ENCODE results near the gene POLR2C. TPM values are rescaled to one million over a fixed set of nuclear protein-coding genes. Genes with fewer than 3 reads are reported as not detected.
A peak's percentile ranks its signal among the peaks of the same experiment; 100 is the strongest.

POLR2C gene
- total RNA-seq, 2 donors from 2014 or later = 99.6 to 182 TPM

DNA sequence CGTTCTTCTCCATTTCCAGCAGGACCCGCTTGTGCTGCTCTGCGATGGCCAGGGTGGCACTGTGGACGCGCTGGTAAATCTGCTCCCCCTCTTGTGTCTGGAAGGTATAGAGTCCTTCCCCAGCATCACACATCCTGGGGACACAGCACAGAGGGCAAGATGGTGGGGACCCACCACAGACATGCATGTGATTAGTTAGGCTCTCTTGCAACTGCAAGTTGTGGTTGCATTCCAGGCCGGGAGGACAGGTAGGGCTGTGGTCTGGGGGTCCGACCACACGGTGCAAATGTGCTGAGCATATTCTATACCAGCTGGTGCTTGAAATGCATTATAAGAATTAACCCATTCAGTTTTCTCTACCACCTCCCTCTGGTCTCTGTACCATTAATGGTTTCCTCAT lies 11.4 kb downstream of the POLR2C start:
- H3K4me3 ChIP-seq = no peak overlapping the region
- WGBS = 71% methylated on average over 8 of the region's 8 CpGs
- no peak for TF ChIP-seq POLR2A (IDR thresholded peaks at IDR 0.05)
- TF ChIP-seq, protein P1, sequence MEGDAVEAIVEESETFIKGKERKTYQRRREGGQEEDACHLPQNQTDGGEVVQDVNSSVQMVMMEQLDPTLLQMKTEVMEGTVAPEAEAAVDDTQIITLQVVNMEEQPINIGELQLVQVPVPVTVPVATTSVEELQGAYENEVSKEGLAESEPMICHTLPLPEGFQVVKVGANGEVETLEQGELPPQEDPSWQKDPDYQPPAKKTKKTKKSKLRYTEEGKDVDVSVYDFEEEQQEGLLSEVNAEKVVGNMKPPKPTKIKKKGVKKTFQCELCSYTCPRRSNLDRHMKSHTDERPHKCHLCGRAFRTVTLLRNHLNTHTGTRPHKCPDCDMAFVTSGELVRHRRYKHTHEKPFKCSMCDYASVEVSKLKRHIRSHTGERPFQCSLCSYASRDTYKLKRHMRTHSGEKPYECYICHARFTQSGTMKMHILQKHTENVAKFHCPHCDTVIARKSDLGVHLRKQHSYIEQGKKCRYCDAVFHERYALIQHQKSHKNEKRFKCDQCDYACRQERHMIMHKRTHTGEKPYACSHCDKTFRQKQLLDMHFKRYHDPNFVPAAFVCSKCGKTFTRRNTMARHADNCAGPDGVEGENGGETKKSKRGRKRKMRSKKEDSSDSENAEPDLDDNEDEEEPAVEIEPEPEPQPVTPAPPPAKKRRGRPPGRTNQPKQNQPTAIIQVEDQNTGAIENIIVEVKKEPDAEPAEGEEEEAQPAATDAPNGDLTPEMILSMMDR (IDR thresholded peaks at IDR 0.05) = no peak
- no peak for TF ChIP-seq POLR2AphosphoS5 (IDR thresholded peaks at IDR 0.05)
- intact Hi-C loops (cut with DNase I) = no loop called here
- H3K27me3 ChIP-seq (replicated peaks; ENCODE audit: insufficient read depth) = no peaks in the 10 kb centered on the region
- H3K36me3 ChIP-seq = peaks cover 4 to 20% of the 10 kb centered on the region in 2 donors
- H3K4me1 ChIP-seq (replicated peaks) = no peaks in the 10 kb centered on the region
- H3K27ac ChIP-seq = no peak overlapping the region
- DNase-seq (ENCODE audit: low spot score) = no peak
- no peaks in the 10 kb centered on the region for H3K9me3 ChIP-seq

DNA sequence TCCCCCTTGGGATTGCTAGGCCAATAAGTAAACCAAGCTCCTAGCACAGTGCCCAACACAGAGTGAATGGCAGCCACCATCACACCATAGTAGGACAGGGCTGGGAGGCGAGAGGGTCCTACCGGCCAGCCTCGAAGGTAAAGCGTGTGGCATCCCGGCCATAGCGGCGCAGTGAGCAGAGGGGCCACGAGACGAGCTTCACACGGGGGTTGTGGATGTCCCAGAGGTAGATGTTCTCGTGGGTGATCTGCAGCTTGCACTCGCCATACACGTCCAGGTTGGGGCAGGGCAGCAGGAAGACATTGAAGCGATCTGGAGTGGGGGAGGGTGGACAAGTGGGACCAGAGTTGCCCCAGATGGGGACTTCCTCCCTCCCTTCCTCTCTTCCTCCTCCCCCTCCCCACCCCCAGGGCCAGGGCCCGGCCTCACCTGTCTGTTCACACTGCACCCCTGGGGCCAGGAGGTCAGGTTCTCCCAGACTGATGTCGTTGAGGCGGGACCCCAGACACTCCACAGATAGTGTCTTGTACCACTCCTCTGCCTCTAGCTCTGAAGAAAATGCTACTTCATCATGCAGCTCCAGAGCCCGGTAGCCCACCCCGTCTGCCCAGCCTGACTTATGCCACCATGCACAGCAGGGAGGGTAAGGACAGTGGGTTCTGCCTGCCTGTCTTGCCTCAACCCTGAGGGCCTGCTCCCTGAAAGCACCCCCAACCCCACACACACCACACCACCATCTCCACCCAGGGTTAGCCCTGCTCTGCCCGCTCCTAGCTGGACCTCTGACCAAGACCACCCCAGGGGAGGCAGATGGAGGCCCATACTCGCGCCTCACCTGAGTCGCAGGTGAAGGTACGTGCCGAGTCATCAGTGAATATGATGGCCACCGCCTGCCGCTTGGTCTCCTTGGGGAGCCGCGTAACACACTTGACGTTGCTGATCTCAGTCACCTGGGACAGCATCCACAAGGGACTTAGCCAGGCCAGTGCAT lies 12.5 kb downstream of the POLR2C start:
- WGBS = 84% methylated on average over 30 of the region's 30 CpGs
- H3K9me3 ChIP-seq = no peaks in the 10 kb centered on the region
- H3K4me1 ChIP-seq (replicated peaks) = no peaks in the 10 kb centered on the region
- intact Hi-C loops (cut with DNase I) = loop anchor here (5.0 kb wide), 1 partner anchor 42 kb away; no protein-coding TSS in a partner anchor
- DNase-seq (ENCODE audit: low spot score) = no peak
- H3K36me3 ChIP-seq = peaks cover 0 to 13% of the 10 kb centered on the region in 2 donors
- no peak for TF ChIP-seq POLR2AphosphoS5 (IDR thresholded peaks at IDR 0.05)
- TF ChIP-seq POLR2A (IDR thresholded peaks at IDR 0.05) = no peak
- TF ChIP-seq, protein P1 (IDR thresholded peaks at IDR 0.05) = no peak
- H3K27me3 ChIP-seq (replicated peaks; ENCODE audit: insufficient read depth) = no peaks in the 10 kb centered on the region
- no peak overlapping the region for H3K4me3 ChIP-seq
- no peak overlapping the region for H3K27ac ChIP-seq

DNA sequence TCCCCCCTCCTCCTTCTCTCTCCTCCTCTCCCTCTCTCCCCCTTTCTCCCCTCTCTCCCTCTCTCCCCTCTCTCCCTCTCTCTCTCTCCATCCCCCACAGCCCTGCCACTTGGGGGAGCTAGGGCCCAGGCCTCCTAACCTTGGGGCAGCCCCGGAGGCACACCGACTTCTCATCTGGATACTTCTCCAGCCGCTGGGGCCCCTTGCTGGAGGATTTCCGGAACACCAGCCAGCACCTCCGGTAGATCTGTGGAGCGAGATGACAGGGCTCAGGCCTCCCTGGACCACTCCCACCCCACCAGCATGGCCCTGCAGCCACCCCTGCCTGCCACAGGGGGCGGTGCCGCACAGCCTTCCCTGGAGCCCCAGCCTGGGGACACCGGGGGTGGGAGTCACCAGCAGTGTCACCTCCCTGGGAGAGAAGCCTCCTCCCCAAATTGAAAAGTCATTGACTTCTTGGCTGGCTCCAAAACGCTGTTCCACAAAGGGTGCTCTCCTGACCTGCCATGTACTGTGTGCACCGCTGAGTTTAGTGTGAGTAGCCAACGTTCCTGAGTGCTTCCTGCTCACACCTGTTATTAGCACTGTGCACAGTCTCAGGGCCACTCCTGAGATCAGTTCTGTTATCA lies 13.3 kb downstream of the POLR2C start:
- H3K4me1 ChIP-seq (replicated peaks) = no peaks in the 10 kb centered on the region

DNA sequence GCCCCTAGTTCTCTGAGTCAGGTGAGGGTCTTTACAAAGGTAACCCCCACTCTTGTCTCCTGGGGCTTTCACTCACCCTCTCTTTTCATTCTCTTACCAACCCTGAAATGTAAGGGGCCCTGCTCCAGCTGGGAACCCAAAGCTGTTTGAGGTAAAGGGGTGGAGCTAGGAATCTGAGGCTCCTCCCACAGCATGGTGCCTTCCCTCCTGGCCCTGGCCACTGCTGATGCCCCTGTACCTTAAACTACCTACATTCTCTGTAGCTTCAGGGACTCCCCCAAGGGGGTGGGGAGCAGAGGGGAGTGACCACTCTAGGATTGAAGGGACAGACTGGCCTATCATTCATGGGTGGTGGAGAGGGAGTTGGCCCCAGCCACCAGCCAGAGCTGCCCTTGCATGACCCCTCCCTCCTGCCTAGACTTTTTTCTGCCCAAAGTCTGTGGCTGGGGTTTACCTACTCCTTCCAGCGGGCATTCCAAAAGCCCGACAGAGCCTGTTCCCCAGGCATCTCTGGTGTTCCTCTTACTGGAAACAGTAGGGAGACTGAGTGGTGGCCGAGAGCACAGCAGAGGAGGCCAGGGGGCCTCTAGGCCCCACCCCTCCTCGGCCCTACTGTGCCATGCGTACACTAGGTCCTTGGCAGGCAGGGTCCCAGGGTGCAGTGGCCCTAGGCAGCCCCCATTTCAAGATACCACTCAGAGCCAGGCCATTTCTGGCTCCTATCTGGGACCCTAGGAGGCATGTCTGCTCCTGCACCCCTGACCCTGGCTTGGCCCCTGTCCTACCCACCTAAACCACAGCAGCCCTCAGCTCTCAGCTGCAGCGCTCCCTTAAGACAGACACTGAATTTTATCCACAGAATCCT lies 14.3 kb downstream of the POLR2C start:
- no peaks in the 10 kb centered on the region for H3K4me1 ChIP-seq (replicated peaks)
- TF ChIP-seq, protein P1 (IDR thresholded peaks at IDR 0.05) = no peak
- TF ChIP-seq POLR2AphosphoS5 (IDR thresholded peaks at IDR 0.05) (no peak), POLR2A (IDR thresholded peaks at IDR 0.05) (no peak)

More for the DNA sequence above, 13.3 kb downstream of the POLR2C start:
- Histone ChIP-seq H3K27me3 (replicated peaks; ENCODE audit: insufficient read depth) (no peaks in the 10 kb centered on the region), H3K27ac (no peak overlapping the region), H3K9me3 (no peaks in the 10 kb centered on the region), H3K4me3 (no peak overlapping the region), H3K36me3 (peaks cover 0 to 8% of the 10 kb centered on the region in 2 donors)
- TF ChIP-seq, protein P1 (IDR thresholded peaks at IDR 0.05) = peak in 2 of 4 experiments; percentile 22 to 35
- TF ChIP-seq POLR2A (IDR thresholded peaks at IDR 0.05) = no peak
- DNase-seq (ENCODE audit: low spot score) = no peak
- intact Hi-C loops (cut with DNase I) = loop anchor here (5.0 kb wide), 1 partner anchor 41 kb away; no protein-coding TSS in a partner anchor
- 27% methylated on average over 12 of the region's 12 CpGs for WGBS

More for the DNA sequence above, 14.3 kb downstream of the POLR2C start:
- 76% methylated on average over 6 of the region's 6 CpGs for WGBS
- no peak overlapping the region for H3K27ac ChIP-seq
- no peaks in the 10 kb centered on the region for H3K9me3 ChIP-seq
- no peaks in the 10 kb centered on the region for H3K27me3 ChIP-seq (replicated peaks; ENCODE audit: insufficient read depth)
- no peak for DNase-seq (ENCODE audit: low spot score)
- H3K36me3 ChIP-seq = peaks cover 0 to 8% of the 10 kb centered on the region in 2 donors
- intact Hi-C loops (cut with DNase I) = loop anchor here (5.0 kb wide), 1 partner anchor 41 kb away; no protein-coding TSS in a partner anchor
- H3K4me3 ChIP-seq = no peak overlapping the region
